HUDEP-2 (cell line): Measurements from ENCODE around the gene NRXN3.

Experiments used
- DNase-seq, 76 experiments: peaks; one replicate each; lab custom pipeline; 2025; ENCODE audit not compliant: unreplicated experiment in 76 of 76; lab: John Stamatoyannopoulos, UW

NRXN3 gene

GRCh38 chr14:79627058-79627457 lies 1456.9 kb downstream of the NRXN3 start:
- no peak for DNase-seq

GRCh38 chr14:79629411-79630287 lies 1459.5 kb downstream of the NRXN3 start:
- DNase-seq, result no peak

DNA sequence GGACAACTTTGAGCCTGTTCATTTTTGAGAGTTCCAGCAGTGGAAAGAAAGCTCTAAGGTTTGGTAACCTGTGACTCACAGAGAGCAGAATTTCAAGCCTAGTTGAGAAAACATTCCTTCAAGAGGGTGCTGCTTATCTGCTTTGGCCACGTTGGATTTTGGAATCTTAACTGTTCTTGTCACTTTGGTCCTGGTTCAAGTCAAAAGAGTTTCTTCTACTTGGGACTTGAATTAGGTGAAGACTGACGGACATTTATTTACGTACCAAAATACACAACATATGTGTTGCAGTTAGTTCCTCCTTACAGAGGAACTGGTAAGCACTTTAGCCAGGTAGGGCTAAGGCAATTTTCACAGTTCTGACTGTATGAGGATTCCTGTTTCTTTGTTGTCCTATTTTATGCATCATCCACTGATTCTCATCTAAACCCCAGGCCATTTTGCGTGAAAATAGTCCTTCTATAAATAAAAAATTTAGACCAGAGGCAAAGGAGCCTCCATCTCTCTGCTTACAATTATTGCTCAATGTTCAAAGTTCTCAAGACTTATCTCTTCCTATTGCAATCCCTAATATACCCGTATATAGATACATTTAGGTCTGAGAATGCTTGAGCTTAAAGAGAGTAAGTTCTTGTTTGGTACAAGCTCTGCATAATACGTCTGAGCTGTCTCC lies 1460.3 kb downstream of the NRXN3 start:
- DNase-seq, result no peak

DNA sequence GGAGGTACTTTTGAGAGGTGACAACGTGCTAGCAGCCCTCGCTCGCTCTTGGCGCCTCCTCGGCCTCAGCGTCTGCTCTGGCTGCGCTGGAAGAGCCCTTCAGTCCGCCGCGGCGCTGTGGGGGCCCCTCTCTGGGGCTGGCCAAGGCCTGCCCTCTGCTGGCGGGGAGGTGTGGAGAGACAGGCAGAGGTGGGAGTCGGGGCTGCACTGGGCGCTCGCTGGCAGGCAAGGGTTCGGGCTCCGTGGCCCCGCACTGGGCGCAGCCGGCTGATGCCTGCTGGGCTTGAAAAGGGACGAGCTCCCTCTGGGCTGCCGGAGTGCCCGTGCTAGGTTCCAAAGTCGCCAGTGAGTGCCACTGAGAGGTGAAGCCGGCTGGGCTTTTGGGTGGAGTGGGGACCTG lies 1461.1 kb downstream of the NRXN3 start:
- no peak for DNase-seq

DNA sequence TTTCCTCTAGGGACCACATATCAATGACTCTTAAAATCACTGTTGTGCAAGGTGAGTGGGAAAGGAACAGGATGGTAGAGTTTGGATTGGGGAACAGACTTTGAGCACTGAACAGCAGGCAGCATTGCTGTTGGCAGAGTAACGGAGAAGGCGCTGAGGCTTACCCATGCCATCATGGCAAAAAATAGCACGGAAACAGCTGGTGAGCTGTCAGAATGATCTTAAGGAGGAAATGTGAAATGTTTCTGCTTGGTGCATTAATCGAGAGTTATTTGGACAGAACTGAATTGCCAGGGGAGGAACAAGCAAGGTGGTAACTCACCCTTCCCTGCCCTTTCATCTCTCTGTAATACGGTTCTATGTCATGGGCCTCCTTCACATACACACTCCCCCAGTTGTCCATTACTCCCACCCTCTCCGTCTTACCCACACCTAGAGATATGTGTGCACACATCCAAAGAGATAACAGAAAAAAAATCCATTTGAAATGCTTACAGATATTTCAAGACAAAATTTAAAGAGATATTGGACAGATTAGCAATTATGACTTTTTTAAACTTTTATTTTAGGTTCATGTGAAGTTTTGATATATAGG lies 1468.6 kb downstream of the NRXN3 start:
- DNase-seq, result no peak

- DNase-seq, result no peak
These were observed 1469.4 kb downstream of the NRXN3 start for GRCh38 chr14:79639613-79640012.

DNA sequence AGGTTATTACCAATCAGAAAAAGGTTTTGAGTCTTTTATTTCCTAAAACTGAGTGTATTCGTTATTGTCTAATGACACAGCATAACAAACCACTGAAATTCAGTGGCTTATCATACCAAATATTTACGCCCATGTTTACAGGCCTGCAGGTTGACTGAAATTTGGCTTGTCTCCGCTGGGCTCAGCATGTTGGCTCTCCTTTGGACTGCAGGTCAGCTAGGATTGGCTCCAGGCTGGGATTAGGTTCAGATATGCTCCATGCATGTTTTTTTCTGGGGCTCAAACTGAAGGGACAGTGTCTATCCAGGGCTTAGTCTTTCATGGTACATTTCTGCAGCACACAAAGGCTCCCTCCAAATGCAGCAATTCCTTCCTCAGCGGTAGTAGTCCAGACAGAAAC lies 1471.2 kb downstream of the NRXN3 start:
- DNase-seq, result no peak

DNA sequence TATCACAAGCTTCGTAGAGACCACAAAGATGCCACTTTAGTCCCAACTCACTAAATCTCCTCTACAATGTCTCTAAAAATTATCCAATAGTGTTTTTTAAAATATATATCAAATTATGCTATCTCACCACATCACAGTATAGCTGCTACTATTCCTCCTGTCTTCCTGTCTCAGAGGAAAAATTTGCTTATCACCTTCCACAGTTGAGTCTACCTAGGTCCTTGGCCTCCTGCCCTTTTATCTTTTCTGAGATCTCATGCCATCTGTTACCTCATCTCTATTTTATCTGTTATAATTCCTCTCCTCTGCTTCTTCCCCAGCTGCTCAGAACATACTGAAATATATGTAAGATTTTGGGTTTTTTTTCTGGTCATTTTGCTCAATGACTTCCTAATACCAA lies 1473.0 kb downstream of the NRXN3 start:
- no peak for DNase-seq

DNA sequence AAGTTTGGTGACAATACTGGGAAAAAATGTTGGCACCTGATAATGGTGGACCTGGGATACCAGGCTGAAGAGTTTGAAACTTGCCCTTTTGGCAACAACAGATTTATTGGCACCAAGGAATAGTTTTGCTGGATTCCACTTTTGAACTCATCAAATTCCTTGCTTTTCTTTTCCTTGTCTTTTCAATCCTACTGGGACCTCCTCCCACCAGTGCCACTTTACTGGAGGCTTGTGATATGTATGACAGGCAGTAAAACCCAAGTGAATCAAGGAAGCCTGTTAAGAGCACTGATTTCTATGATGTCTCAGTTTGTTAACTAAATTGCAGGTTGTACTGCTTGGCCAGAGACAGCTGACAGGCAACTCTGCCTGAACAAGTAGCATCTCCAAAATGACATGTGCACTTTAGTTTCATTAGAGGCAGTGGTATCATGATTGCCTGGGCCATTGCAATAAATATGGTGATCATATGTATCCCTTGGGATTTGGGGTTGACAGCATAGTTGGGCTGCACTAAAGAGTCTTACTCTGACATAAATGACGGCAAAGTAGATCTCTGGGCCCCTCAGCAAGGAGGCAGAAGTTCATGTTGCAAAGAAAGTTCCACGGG lies 1475.7 kb downstream of the NRXN3 start:
- no peak for DNase-seq

- no peak for DNase-seq
These were observed 1479.7 kb downstream of the NRXN3 start for GRCh38 chr14:79649856-79650255.

DNA sequence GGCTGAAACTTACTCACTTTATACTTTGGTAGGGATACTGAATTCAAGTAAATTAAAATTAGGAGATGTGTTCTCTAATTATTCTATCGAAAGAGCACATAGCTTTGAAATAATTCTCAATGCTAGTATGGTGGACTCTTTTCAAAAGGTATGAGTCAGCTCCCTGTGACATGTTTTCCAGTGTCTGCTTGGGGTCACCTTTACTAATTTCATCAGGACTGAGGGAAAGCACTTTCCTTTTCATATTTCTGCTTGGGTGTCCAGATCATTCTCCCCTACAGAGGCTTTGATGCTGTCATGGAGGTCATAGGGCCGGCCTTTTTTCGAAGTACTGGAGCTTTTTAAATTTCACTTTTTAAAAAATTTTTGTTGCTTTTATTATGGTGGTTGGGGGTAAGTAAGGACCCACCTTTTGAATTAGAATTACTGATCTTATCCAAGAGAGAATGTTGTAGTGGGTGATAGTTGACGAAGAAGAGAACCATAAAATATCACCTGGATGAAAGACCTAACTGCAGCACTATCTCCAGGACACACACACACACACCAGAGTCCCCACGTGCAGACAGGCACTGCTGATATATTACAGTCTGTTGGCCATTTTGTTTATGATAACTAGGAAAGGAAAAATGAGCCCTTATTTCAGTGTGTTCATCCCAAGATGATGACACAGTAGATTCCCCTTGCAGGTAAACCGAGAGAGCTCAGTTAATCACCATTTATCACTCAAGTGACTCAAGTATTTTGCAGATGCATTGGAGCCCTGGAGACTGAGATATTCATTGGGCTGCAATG lies 1482.5 kb downstream of the NRXN3 start:
- DNase-seq, result no peak

DNA sequence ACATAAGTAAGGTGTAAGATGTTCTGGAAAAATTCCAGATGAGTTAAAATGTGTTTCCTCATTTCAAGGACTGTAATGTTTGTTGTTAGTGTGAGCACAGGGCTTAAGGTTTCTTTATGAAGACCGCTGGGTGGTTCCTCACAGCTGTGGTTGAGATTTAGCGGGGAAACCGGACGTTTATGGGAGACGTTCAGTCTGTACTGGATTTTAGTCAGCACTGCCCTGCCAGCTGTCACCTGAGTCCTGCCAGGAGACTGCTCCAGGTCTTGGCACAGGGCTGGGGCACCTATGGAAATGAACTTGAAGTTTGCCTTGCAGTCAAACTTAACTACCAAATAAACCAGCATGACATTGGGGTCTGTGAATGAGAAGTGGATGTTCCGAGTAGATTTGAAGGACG lies 1485.9 kb downstream of the NRXN3 start:
- no peak for DNase-seq

DNA sequence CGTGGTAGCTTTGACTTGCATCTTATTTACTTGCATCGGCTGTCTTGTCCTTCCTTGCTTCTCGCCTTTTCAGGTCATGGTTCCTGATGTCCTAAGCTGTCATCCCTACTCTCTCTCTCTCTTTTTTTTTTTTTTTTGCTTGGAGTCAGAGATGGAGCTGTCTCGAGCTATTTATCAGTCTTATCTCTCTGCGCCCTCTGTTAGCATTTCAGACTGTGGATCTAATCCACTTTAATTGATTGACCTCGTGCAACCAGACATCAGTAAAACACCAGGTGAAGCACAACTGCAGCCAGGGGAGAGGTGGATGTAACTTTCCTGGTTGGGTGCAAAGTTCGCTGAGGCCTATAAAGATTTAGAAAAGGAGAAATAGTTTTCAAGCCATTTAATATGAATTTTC lies 1486.3 kb downstream of the NRXN3 start:
- DNase-seq, result no peak

- no peak for DNase-seq
These were observed 1488.0 kb downstream of the NRXN3 start for GRCh38 chr14:79658221-79658620.

GRCh38 chr14:79658769-79659168 lies 1488.6 kb downstream of the NRXN3 start:
- no peak for DNase-seq

DNA sequence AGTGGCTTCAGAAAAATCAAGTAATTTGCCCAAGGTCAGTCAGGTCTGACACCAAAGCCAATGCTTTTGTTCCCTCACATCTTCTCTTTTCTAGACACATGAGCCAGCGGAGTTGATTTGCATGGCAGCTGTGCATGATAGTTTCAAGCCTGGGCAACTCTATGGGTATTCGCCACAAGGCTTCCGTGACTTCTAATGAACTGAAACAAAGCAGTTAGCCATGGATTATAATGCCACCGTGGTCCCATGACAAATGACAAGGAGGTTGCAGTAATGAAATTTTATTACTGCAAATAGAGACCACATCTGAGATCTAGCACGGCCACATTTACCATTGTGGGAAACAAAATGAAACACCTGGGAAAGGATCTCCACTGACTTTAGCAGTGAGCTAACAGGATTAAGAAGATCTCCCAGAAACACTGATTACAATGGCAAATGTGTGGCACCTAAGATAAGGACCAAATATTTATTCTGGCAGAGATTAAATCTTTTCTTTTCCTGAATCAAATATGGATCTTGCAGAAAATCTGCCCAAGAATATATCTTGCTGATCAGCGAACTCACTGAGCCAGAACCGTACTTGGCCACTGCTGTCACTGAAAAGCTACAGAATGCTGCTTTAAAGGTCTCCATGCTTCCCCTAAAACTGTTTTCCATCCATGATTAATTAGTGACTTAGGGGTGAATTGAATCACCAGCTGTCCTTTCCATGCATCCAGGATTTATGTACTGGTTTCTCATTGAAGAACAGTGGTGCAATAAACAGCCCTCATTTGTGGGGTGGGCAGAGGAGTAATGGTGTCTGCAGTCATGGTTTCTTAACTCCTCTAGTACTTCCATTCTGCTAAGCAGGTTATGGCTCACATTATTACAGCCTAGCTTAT lies 1490.1 kb downstream of the NRXN3 start:
- DNase-seq, result no peak

DNA sequence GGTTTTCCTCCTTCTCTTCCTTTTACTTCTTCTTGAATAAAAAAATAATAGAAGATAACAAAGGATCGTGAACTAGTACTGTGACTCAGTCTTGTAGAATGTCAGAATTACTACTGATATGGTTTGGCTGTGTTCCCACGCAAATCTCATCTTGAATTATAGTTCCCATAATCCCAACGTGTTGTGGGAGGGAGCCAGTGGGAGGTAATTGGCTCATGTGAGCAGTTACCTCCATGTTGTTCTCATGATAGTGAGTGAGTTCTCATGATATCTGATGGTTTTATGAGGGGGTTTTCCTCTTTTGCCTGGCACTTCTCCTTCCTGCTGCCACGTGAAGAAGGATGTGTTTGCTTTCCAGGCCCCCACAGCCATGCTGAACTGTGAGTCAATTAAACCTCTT lies 1491.6 kb downstream of the NRXN3 start:
- no peak for DNase-seq

DNA sequence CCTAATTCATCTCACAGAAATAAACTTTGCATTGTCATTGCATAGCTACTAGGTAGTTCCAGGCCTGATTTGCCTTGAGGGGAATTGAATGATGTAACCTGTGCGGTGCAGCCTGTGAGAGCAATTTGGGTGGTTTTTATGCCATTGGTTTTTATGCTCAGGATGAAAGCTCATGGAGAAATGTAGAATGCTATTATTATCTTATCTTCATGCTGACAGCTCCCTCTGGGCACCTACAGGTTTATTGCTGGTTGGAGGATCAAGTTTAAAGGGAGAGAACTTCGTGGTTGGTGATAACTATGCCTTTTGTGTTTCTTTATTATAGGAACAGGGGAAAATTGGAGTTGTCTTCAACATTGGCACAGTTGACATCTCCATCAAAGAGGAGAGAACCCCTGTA lies 1493.3 kb downstream of the NRXN3 start:
- DNase-seq, result no peak

DNA sequence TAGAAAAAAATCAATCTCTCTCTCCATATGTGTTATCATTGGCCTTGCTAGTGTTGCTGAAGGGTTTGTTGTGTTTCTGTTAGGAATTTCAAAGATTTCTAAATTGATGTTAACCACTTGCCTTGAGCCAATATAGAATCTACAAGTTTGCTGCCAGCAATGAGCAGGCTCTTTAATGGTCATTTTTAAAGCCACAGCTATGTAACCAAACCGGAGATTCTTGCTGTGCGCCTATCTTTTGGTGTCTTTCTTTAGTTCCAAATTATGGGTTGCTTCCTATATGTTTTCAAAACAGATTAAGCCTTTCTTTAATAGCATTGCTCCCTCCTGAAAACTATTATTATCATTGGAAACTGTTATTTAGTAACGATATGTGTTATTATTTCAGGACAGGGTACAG lies 1495.4 kb downstream of the NRXN3 start:
- DNase-seq, result no peak

DNA sequence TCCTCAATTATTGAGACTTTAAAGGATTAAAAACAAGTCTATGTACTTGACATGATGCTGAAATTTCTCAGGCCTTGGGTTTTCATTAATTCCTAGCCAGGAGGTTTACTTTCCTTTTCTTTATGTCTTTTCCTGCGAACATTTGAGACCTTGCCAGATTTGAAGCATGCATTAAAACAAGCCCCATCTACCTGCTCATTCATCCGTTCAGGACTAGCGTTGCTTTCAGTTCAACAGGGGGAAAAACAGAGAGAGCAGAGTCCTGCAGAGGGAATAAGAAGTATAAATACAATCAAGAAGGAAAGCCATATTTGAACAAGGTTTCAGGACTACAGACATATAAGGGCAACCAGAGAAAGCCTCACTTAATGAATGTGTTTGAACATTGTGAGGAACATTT lies 1498.8 kb downstream of the NRXN3 start:
- DNase-seq, result no peak
